GM11168 (cell line): ENCODE data around the gene PIKFYVE.

ENCODE experiments used
- in situ Hi-C: fragments of 300-500 bp; cut with MboI; formaldehyde crosslinking; loops from one replicate; pipeline ENCODE4 v1.12.0; 2022; ENCODE audit warnings: low sequenced_read_pairs; ENCODE audit not compliant: unreplicated experiment

The PIKFYVE gene

GRCh38 chr2:208294482-208295024 is 28.5 kb downstream of the PIKFYVE start:
- in situ Hi-C loops = no loop called here

- in situ Hi-C loops = no loop called here
Measured at GRCh38 chr2:208295834-208296233, 29.8 kb downstream of the PIKFYVE start.

DNA sequence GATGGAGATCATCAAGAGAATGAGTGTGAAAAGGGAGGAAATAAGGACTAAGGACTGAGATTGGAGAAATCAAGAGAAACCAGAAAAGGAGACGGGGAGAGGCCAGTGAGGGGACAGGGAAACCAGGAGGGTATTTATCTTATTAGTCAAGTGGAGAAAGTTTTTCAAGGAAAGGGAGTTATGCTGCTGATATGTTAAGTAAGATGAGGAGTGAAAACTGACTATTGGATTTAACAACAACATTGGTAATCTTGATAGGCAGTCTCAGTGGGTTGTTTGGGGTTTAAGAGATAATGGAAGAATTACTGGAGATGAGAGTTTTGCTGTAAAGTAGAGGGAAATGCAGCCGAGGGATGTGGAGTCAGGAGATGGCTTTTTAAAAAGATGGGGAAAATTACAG is 30.6 kb downstream of the PIKFYVE start:
- in situ Hi-C loops = no loop called here

GRCh38 chr2:208297961-208298360 is 31.9 kb downstream of the PIKFYVE start:
- in situ Hi-C loops = no loop called here

DNA sequence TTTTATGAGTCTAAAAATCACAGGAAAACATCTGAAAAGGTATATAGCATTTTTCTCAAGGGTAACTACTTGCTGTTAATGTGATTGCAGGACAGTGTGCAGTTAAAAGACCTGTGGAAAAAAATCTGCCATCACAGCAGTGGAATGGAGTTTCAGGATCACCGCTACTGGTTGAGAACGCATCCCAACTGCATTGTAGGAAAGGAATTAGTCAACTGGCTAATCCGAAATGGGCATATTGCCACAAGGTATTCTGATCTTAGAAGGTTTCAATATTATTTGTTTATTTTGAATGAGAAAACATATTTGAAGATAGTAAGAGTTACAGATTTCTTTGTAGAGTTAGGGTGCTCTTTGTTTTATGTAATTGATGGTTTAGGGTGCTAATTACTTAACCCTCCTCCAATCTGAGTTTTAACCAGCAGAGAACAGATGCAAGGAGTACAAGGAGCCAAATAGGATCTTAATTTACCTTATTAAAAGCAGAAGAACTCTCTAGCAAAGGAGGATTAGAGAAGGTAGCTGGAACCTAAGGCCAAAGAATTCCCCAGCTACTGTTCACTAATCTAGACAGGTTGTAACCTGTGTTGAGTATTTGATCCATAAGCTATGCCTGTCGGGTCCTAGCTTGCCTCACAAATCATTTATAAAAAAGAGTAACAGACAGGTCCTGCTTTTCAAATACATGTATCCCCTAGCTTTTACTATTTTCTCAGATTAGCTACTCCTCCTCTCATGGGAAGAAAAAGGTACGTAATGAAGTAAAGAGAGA is 35.0 kb downstream of the PIKFYVE start:
- in situ Hi-C loops = no loop called here

DNA sequence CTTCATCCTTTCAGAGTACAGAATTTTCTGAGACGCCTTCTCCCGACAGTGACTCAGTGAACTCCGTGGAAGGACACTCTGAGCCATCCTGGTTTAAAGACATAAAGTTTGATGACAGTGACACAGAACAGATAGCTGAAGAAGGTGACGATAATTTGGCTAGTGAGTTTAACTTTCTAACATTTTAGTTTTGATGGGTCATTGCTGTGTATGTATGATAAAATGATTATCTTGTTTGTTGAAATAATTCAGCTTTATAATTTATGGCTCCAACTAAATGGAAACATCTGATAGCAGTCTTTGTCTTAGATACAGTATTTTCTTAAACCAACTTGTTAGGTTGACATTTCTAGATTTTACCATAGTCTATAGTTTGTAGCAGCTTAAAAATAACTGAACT is 38.1 kb downstream of the PIKFYVE start:
- in situ Hi-C loops = no loop called here

- in situ Hi-C loops = no loop called here
Measured at GRCh38 chr2:208304695-208305094, 38.6 kb downstream of the PIKFYVE start.

DNA sequence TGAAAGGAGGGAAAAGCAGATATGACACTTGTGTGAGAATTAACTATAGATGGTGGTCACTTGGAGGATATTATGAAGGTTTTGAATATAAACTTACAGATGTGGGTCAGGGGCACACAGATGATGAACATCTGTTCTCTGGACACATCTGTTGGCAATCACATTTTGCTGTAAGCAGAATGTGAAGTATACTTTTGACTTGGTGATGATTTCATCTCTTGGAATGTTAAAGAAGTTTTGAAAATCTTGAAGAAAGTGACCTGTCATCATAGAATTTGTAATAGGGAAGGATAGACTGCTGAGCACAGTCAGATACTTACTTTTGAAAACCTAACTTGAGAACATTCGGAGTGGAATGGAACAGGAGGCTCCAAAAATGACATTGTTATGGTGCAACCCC is 40.2 kb downstream of the PIKFYVE start:
- in situ Hi-C loops = no loop called here

- in situ Hi-C loops = no loop called here
Measured at GRCh38 chr2:208311321-208311720, 45.3 kb downstream of the PIKFYVE start.

- in situ Hi-C loops = no loop called here
Measured at GRCh38 chr2:208311954-208312353, 45.9 kb downstream of the PIKFYVE start.

GRCh38 chr2:208315081-208315788 is 49.2 kb downstream of the PIKFYVE start:
- in situ Hi-C loops = no loop called here

GRCh38 chr2:208318127-208318526 is 52.1 kb downstream of the PIKFYVE start:
- in situ Hi-C loops = no loop called here

- in situ Hi-C loops = no loop called here
Measured at GRCh38 chr2:208319391-208319790, 53.3 kb downstream of the PIKFYVE start.

DNA sequence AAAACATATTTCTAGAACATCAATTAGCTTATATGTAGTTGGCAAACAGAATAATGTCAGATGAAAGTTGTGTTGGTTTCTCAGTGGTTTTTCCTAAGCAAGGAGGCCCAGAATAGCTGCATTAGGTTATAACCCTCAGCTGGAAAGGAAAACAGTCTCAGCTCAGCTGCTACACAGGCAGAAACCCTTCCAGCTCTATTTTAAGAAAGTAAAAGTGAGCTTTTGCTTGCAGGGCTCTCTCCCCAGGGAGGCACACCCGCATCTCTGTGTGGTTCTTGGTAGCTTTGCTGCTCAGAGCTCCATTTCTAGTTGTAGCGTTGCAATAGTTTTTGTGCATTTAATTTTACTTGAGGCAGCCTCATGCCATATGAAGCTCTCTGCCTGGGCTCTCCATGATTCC is 54.6 kb downstream of the PIKFYVE start:
- in situ Hi-C loops = no loop called here

DNA sequence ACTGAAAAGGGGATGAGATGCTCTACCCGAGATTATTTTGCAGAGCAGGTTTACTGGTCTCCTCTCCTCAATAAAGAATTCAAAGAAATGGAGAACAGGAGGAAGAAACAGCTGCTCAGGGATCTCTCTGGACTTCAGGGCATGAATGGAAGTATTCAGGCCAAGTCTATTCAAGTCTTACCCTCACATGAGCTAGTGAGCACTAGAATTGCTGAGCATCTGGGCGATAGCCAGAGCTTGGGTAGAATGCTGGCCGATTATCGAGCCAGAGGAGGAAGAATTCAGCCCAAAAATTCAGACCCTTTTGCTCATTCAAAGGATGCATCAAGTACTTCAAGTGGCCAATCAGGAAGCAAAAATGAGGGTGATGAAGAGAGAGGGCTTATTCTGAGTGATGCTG is 60.0 kb downstream of the PIKFYVE start:
- in situ Hi-C loops = no loop called here

GRCh38 chr2:208329485-208329884 is 63.4 kb downstream of the PIKFYVE start:
- in situ Hi-C loops = no loop called here

GRCh38 chr2:208334230-208334629 is 68.2 kb downstream of the PIKFYVE start:
- in situ Hi-C loops = no loop called here

DNA sequence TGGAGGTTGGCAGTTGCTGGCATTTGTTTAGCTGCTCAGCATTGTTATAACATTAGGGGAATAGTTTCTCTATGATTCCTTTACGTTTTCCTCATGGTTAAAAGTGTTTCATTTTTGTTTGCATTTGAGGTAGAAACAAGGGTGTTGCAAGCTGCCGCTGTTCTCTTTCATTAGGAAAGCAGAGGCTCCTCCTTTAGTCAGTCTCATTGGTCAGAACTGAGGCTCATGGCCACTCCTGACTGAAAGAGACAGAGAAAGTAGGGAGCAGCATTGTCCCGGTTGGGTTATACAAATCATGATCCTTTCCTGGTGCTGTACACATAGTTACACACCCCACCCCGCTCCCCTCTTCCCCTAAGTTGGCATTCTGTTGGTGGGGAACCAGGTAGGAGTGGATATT is 80.7 kb downstream of the PIKFYVE start:
- in situ Hi-C loops = no loop called here

GRCh38 chr2:208350610-208351009 is 84.6 kb downstream of the PIKFYVE start:
- in situ Hi-C loops = no loop called here

- in situ Hi-C loops = no loop called here
Measured at GRCh38 chr2:208352644-208353567, 86.9 kb downstream of the PIKFYVE start.
